GM23338 (cell line): ENCODE measurements around the gene AMDHD1. TPM values are rescaled to one million over a fixed set of nuclear protein-coding genes. Genes with fewer than 3 reads are reported as not detected.

Experiments used
- ATAC-seq: fragments of 200-7000 bp; cut with Tn5 transposase; 3 replicates; pipeline ENCODE4 v1.9.1; 2020
- DNase-seq: peaks from one replicate; pipeline ENCODE4 v3.0.0-alpha.2; 2015; ENCODE audit warnings: low spot score
- H2AFZ ChIP-seq: fragments of 200-600 bp; sonication (generic); 2 replicates; pipeline ENCODE4 v1.8.0; 2016; ENCODE audit warnings: antibody characterized with exemption, mild to moderate bottlenecking, moderate library complexity
- H3F3A ChIP-seq: fragments of 200-600 bp; sonication (generic); replicated peaks from 2 replicates; pipeline ENCODE4 v1.8.0; 2017; ENCODE audit warnings: antibody characterized with exemption, mixed run types, low read depth
- H3K27ac ChIP-seq: fragments of 200-600 bp; sonication (generic); 2 replicates; pipeline ENCODE4 v1.6.1; 2016; ENCODE audit warnings: low read depth
- H3K27me3 ChIP-seq: fragments of 200-600 bp; sonication (generic); 2 replicates; pipeline ENCODE4 v1.8.0; 2016; ENCODE audit warnings: mild to moderate bottlenecking, mixed run types, moderate library complexity; ENCODE audit not compliant: insufficient read depth
- H3K36me3 ChIP-seq: fragments of 200-600 bp; sonication (generic); 2 replicates; pipeline ENCODE4 v1.8.0; 2016; ENCODE audit warnings: mild to moderate bottlenecking; ENCODE audit not compliant: insufficient read depth
- H3K4me1 ChIP-seq: fragments of 200-600 bp; sonication (generic); 2 replicates; pipeline ENCODE4 v1.8.0; 2016; ENCODE audit warnings: mild to moderate bottlenecking, moderate library complexity; ENCODE audit not compliant: insufficient read depth
- H3K4me2 ChIP-seq: fragments of 200-600 bp; sonication (generic); 2 replicates; pipeline ENCODE4 v1.7.1; 2017; ENCODE audit warnings: mixed run types
- H3K4me3 ChIP-seq: fragments of 200-600 bp; sonication (generic); 2 replicates; pipeline ENCODE4 v1.6.1; 2016; ENCODE audit warnings: mixed run types
- H3K79me2 ChIP-seq: fragments of 200-600 bp; sonication (generic); replicated peaks from 2 replicates; pipeline ENCODE4 v1.8.0; 2017; ENCODE audit warnings: mild to moderate bottlenecking; ENCODE audit not compliant: insufficient read depth
- H3K9me2 ChIP-seq: fragments of 200-600 bp; sonication (generic); 2 replicates; pipeline ENCODE4 v1.8.0; 2017; ENCODE audit not compliant: insufficient read depth
- H4K20me1 ChIP-seq: fragments of 200-600 bp; sonication (generic); replicated peaks from 2 replicates; pipeline ENCODE4 v1.8.0; 2017; ENCODE audit warnings: mild to moderate bottlenecking; ENCODE audit not compliant: insufficient read depth
- H3K27ac Mint-ChIP-seq: 2 replicates; pipeline ENCODE4 v1.8.0; 2020; ENCODE audit warnings: inconsistent platforms, mild to moderate bottlenecking, moderate library complexity, mixed read lengths
- H3K27me3 Mint-ChIP-seq: 3 replicates; pipeline ENCODE4 v1.8.0; 2022; ENCODE audit warnings: low read depth, mild to moderate bottlenecking, moderate library complexity, mixed read lengths, inconsistent platforms; ENCODE audit not compliant: insufficient read depth, poor library complexity
- H3K36me3 Mint-ChIP-seq: 3 replicates; pipeline ENCODE4 v1.8.0; 2021; ENCODE audit warnings: low read depth, mild to moderate bottlenecking, inconsistent platforms, moderate library complexity, mixed read lengths
- H3K4me1 Mint-ChIP-seq: 3 replicates; pipeline ENCODE4 v1.8.0; 2020; ENCODE audit warnings: mild to moderate bottlenecking, inconsistent platforms, mixed read lengths
- H3K4me3 Mint-ChIP-seq: 3 replicates; pipeline ENCODE4 v1.8.0; 2021; ENCODE audit warnings: moderate library complexity, mild to moderate bottlenecking, inconsistent platforms, mixed read lengths
- H3K9me3 Mint-ChIP-seq: 3 replicates; pipeline ENCODE4 v1.8.0; 2020; ENCODE audit warnings: moderate library complexity, mild to moderate bottlenecking, inconsistent platforms, mixed read lengths
- CREB1 ChIP-seq: fragments of 250-450 bp; sonication (Bioruptor Pico); IDR thresholded peaks from 2 replicates; pipeline ENCODE4 v1.5.0; 2020; ENCODE audit warnings: low read depth, mild to moderate bottlenecking, moderate library complexity
- CTCF ChIP-seq, 2 experiments: fragments of 200-600 bp in 1 of 2; sonication (generic) in 1 of 2; conservative IDR thresholded peaks; 2 replicates each; pipeline versions ENCODE4 v1.5.1 to v1.6.1; 2016 to 2017; ENCODE audit warnings: antibody characterized with exemption in 2 of 2, low read depth in 2 of 2, mild to moderate bottlenecking in 2 of 2, moderate library complexity in 1 of 2
- EZH2 ChIP-seq: fragments of 200-600 bp; sonication (generic); IDR thresholded peaks from one replicate; pipeline ENCODE4 v1.8.0; 2017; ENCODE audit warnings: antibody characterized with exemption, mild to moderate bottlenecking, low read depth; ENCODE audit not compliant: unreplicated experiment
- EZH2phosphoT487 ChIP-seq: fragments of 200-600 bp; sonication (generic); IDR thresholded peaks from one replicate; pipeline ENCODE4 v1.8.1; 2018; ENCODE audit warnings: antibody characterized with exemption; ENCODE audit not compliant: unreplicated experiment
- NANOG ChIP-seq: IDR thresholded peaks from 2 replicates; pipeline ENCODE4 v1.6.1; 2016; ENCODE audit warnings: antibody characterized with exemption, borderline replicate concordance
- POLR2AphosphoS5 ChIP-seq: IDR thresholded peaks from 2 replicates; pipeline ENCODE4 v1.6.1; 2016; ENCODE audit warnings: antibody characterized with exemption, low read depth
- STAT1 ChIP-seq: IDR thresholded peaks from one replicate; pipeline ENCODE4 v1.6.1; 2016; ENCODE audit warnings: antibody characterized with exemption; ENCODE audit not compliant: unreplicated experiment
- ZNF462 ChIP-seq: fragments of 250-450 bp; sonication (Bioruptor Pico); IDR thresholded peaks from 2 replicates; pipeline ENCODE4 v1.5.0; 2020; ENCODE audit warnings: mild to moderate bottlenecking, moderate library complexity
- polyA plus RNA-seq: library from polyadenylated mRNA; unstranded; fragments of >200 nt; fragmentation: Nextera tagmentation; extraction: Ambion mirVana; gene quantifications from 2 replicates; pipeline ENCODE4 v1.2.1, GENCODE V29; 2016
- total RNA-seq: library from RNA; depleted of rRNA; stranded (reverse); fragments of >200 nt; shearing (Covaris generic); gene quantifications from 2 replicates; pipeline ENCODE4 v1.2.3, GENCODE V29; 2014

AMDHD1 gene
- total and polyA plus RNA-seq, 2 experiments from 2014 or later: 0.21 to 0.24 TPM

GRCh38 chr12:95942524-95943329 lies 404 bp upstream of the AMDHD1 start, which contains the start of gene CCDC38:
TSS of gene CCDC38 (minus strand) at chr12:95942614. CDS start at chr12:95936509, 6,105 bp downstream.
- Histone ChIP-seq H3K4me1 (peaks cover 4% of the 10 kb centered on the region; the same call in 1 of the 2 replicates), H3K9me2 (no peaks in the 10 kb centered on the region), H3K36me3 (no peaks in the 10 kb centered on the region), H3K4me2 (peak within 1 kb of the TSS; percentile 82), H3K27ac (no peak within 1 kb of the TSS), H3F3A (no peaks in the 10 kb centered on the region), H2AFZ (peak within 1 kb of the TSS; percentile 99), H3K79me2 (no peaks in the 10 kb centered on the region), H4K20me1 (no peaks in the 10 kb centered on the region), H3K27me3 (peaks cover 25% of the 10 kb centered on the region), H3K4me3 (peak within 1 kb of the TSS; percentile 90)
- H3K27ac Mint-ChIP-seq: no peak within 1 kb of the TSS
- peaks cover 4% of the 10 kb centered on the region; the same call in 1 of the 3 replicates for H3K36me3 Mint-ChIP-seq
- ATAC-seq (peak; percentile 91), DNase-seq (peak; percentile 93)
- TF ChIP-seq CREB1 (CRISPR knock-in tag) (peak; percentile 52; the same call in 1 of the 2 replicates), CTCF (conservative IDR thresholded peaks at IDR 0.05; ENCODE audit: low read depth in 2 of 2) (no peak), EZH2phosphoT487 (no peak), POLR2AphosphoS5 (peak; percentile 31)
- peak within 1 kb of the TSS; percentile 92 for H3K4me3 Mint-ChIP-seq
- H3K9me3 Mint-ChIP-seq: peaks cover 7% of the 10 kb centered on the region; the same call in 2 of the 3 replicates
- peaks cover 8% of the 10 kb centered on the region; the same call in 2 of the 3 replicates for H3K4me1 Mint-ChIP-seq
- peaks cover 20% of the 10 kb centered on the region for H3K27me3 Mint-ChIP-seq

GRCh38 chr12:95944108-95944704 lies 1.1 kb downstream of the AMDHD1 start:
- Mint-ChIP-seq H3K27me3 (peaks cover 20% of the 10 kb centered on the region), H3K9me3 (peaks cover 7% of the 10 kb centered on the region; the same call in 2 of the 3 replicates), H3K4me1 (peaks cover 8% of the 10 kb centered on the region; the same call in 2 of the 3 replicates), H3K36me3 (peaks cover 4% of the 10 kb centered on the region; the same call in 1 of the 3 replicates), H3K4me3 (peak overlapping the region; percentile 92; the same call in 1 of the 3 replicates), H3K27ac (no peak overlapping the region)
- Histone ChIP-seq H3K4me3 (peak overlapping the region; percentile 90), H3K27me3 (peaks cover 25% of the 10 kb centered on the region), H3K27ac (no peak overlapping the region), H4K20me1 (no peaks in the 10 kb centered on the region), H2AFZ (no peak overlapping the region; the same call in 1 of the 2 replicates), H3K79me2 (no peaks in the 10 kb centered on the region), H3F3A (no peaks in the 10 kb centered on the region), H3K9me2 (no peaks in the 10 kb centered on the region), H3K4me1 (peaks cover 5% of the 10 kb centered on the region), H3K36me3 (no peaks in the 10 kb centered on the region), H3K4me2 (peak overlapping the region; percentile 82)
- ATAC-seq (no peak), DNase-seq (no peak)
- TF ChIP-seq NANOG (no peak), ZNF462 (CRISPR knock-in tag) (no peak), STAT1 (no peak), EZH2phosphoT487 (no peak), CTCF (conservative IDR thresholded peaks at IDR 0.05; ENCODE audit: low read depth in 2 of 2) (no peak), EZH2 (no peak)
